Stimulated activated CD8-positive, alpha-beta memory T cell treated with anti-CD3 and anti-CD28 coated beads, Interleukin-7, amount 100 ng/mL, for 1 hour (primary cell): ENCODE measurements around the gene TUT1.
"Not testable (repeated sequence)": the region's sequence is repeated elsewhere in the genome, so short reads cannot be mapped to it uniquely, and the experiment has no call there.

Experiments used
- DNase-seq, 2 donors: peaks; one replicate each; pipeline ENCODE4 v3.0.0-alpha.2; 2020; ENCODE audit warnings: low read depth in 2 of 2

The TUT1 gene

GRCh38 chr11:62591448-62592145 is at the start of gene TUT1:
TSS of gene TUT1 (minus strand) at chr11:62591523. CDS start at chr11:62591485, 38 bp downstream.
- DNase-seq = peak; percentile 89

GRCh38 chr11:62632492-62632891 is 41.2 kb upstream of the TUT1 start:
- DNase-seq = no peak

GRCh38 chr11:62627713-62628112 is 36.4 kb upstream of the TUT1 start:
- no peak for DNase-seq

GRCh38 chr11:62622476-62623089 is 31.3 kb upstream of the TUT1 start:
- DNase-seq = no peak

- DNase-seq = peak; percentile 89 to 95
Observed at GRCh38 chr11:62621567-62622470, 30.5 kb upstream of the TUT1 start, which contains the start of gene B3GAT3. TSS of gene B3GAT3 (minus strand) at chr11:62621986. CDS start at chr11:62621947, 39 bp downstream.

GRCh38 chr11:62621027-62621566 is 29.8 kb upstream of the TUT1 start:
- DNase-seq = no peak

GRCh38 chr11:62616957-62617356 is 25.6 kb upstream of the TUT1 start:
- DNase-seq = not testable (repeated sequence)

GRCh38 chr11:62615521-62615920 is 24.2 kb upstream of the TUT1 start:
- no peak for DNase-seq

GRCh38 chr11:62614275-62614674 is 23.0 kb upstream of the TUT1 start:
- DNase-seq = no peak

GRCh38 chr11:62613291-62613778 is 22.0 kb upstream of the TUT1 start:
- DNase-seq = no peak

GRCh38 chr11:62612366-62613290 is 21.3 kb upstream of the TUT1 start, which contains the start of the genes EML3 and ROM1:
TSS of gene EML3 (minus strand) at chr11:62612775. CDS start at chr11:62612457, 318 bp downstream.
TSS of gene ROM1 (plus strand) at chr11:62613257. CDS start at chr11:62613282, 25 bp downstream.
- peak; percentile 72 to 79 for DNase-seq

- DNase-seq = no peak
Observed at GRCh38 chr11:62611705-62612365, 20.5 kb upstream of the TUT1 start.

- no peak for DNase-seq
Observed at GRCh38 chr11:62610814-62611704, 19.7 kb upstream of the TUT1 start.

GRCh38 chr11:62610403-62610802 is 19.1 kb upstream of the TUT1 start:
- DNase-seq = no peak

- no peak for DNase-seq
Observed at GRCh38 chr11:62608776-62609175, 17.5 kb upstream of the TUT1 start.

GRCh38 chr11:62607714-62608113 is 16.4 kb upstream of the TUT1 start:
- no peak for DNase-seq

- no peak for DNase-seq
Observed at GRCh38 chr11:62605902-62606301, 14.6 kb upstream of the TUT1 start.

- no peak for DNase-seq
Observed at GRCh38 chr11:62605467-62605866, 14.1 kb upstream of the TUT1 start.
